Heart left ventricle (tissue), 13 donors: ENCODE data around the gene FAM20C.

Experiments used
- POLR2A ChIP-seq, 2 donors: fragments of 450-650 bp; IDR thresholded peaks; one replicate each; pipeline ENCODE4 v1.6.1; 2017; ENCODE audit warnings: antibody characterized with exemption in 2 of 2, mild to moderate bottlenecking in 2 of 2, moderate library complexity in 2 of 2
- TF ChIP-seq, protein P1 (sequence below), 12 donors: fragments of 200-600 bp; sonication (generic) in 4 of 12; IDR thresholded peaks; one replicate each; pipeline versions ENCODE4 v1.5.0 to v1.8.0; 2018 to 2022; ENCODE audit warnings: antibody characterized with exemption in 12 of 12, mild to moderate bottlenecking in 5 of 12
- donor health status: ischemic (EF 13 %, LVEDD 7.1; RV severe dilation, severe dysfunction).
- donor health status: DM: no; HTN: yes; CAD: no.
- donor health status: DM: no; HTN: no; CAD: no.
- donor health status: ischemic (EF 25% LVEDD 6.9; RV normal size, moderate dysfunction).
- donor health status: ischemic (EF 25% LVEDD 5.7; RV mildly dilated, moderate dysfunction).
- donor health status: ischemic (EF 35%, LVEDD 5.7; RV mildly dilated, moderate dysfunction).
- donor health status: nonischemic (EF 11% LVEDD 7.7; RV severe dilation, severe dysfunction).
- donor health status: DM: yes; HTN: yes; CAD: no.
- donor health status: PGD.
- donor health status: ischemic (EF 29% LVEDD 5.4; RV normal size, mild dysfunction).
- donor health status: nonischemic (EF 23%, LVEDD 6.1; RV moderate dilation, normal function).

DNA sequence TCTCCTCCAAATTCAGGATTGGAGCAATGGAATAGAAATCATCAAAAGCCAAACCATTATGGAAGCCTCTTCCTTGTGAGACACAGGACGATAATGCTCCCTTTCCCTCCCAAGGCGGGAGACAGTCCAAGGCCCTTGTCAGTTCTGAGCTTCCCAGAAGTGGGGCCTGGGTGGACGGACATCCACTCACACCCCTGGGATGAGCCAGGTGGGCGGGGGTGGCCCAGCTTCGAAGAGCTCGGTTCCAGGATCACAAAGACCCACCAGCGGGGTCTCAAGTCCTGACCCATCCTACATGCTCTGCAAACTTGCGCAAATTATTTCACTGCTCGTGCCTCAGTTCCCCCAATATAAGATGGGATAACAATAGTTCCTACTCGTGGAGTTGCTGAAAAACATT is 87.5 kb downstream of the FAM20C start:
- TF ChIP-seq, protein P1, sequence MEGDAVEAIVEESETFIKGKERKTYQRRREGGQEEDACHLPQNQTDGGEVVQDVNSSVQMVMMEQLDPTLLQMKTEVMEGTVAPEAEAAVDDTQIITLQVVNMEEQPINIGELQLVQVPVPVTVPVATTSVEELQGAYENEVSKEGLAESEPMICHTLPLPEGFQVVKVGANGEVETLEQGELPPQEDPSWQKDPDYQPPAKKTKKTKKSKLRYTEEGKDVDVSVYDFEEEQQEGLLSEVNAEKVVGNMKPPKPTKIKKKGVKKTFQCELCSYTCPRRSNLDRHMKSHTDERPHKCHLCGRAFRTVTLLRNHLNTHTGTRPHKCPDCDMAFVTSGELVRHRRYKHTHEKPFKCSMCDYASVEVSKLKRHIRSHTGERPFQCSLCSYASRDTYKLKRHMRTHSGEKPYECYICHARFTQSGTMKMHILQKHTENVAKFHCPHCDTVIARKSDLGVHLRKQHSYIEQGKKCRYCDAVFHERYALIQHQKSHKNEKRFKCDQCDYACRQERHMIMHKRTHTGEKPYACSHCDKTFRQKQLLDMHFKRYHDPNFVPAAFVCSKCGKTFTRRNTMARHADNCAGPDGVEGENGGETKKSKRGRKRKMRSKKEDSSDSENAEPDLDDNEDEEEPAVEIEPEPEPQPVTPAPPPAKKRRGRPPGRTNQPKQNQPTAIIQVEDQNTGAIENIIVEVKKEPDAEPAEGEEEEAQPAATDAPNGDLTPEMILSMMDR (IDR thresholded peaks at IDR 0.05), result no peak
- no peak for TF ChIP-seq POLR2A (IDR thresholded peaks at IDR 0.05)
